ENCODE results near the gene MTOR. TPM values are rescaled to one million over a fixed set of nuclear protein-coding genes. Genes with fewer than 3 reads are reported as not detected.
"Not testable (repeated sequence)": the region's sequence is repeated elsewhere in the genome, so short reads cannot be mapped to it uniquely, and the experiment has no call there.

The MTOR gene
- 10 to 100 TPM; 37.8 to 46.4 (median 43.9) TPM for total RNA-seq

DNA sequence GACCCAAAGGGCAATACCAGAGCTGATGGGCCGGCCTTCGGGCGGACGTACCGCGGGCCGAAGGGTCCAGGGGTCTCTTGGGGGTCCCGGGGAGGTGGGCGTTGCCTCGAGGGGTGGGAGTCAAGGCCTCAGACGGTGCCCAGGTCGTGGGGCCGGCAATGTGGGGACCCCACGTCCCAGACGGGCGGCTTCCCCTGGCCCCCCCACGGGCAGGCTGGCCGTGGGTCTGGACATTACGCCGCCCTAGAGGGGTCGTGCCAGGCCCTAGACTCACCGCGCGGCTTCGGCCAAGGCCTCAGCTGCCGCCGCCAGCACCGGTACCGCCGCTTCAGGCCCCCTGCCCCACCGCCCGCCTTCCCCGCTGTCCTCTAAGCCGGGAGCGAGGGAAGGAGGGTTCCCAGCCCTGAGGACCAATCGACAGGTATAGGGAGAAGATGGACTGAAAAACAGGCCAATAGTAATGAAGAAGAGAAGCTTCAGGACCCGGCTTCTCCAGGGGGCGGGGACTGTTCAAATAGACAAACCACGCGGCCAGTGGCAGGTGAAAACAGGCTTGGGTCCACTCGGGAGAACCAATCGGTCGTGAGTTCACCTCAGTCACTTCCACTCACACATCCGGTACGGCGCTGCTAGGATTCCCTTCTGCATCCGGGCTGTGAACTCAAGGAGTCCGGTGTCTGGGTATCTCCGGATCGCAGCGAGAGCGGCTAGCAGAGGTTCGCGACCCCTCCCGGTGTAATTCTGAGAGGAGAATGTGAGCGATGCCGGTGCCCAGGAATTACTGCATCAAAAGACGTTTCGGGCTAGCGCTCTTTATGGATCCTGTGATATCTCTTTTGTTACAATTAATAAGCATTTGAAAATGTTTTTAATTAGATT lies at the start of gene MTOR:
MTOR (minus strand) TSS at position 381 of the 879 bp plus-strand sequence. CDS start 3,142 bp downstream, outside the sequence.
- peak within 1 kb of the TSS; percentile 54 to 99 (median 57) for H3K4me3 ChIP-seq (replicated peaks in 1 of 3)
- peaks cover 16 to 17% of the 10 kb centered on the region in 2 donors for H3K36me3 ChIP-seq
- 0 to 2% methylated on average over 33 to 46 of the region's 60 CpGs for whole genome bisulfite sequencing, 2 donors
- peak within 1 kb of the TSS in 2 of 3 donors; percentile 70 to 83 for H3K27ac ChIP-seq
- peak; percentile 99 to 100 for DNase-seq
- intact Hi-C loops (cut with DNase I), result no loop called here
- H3K27me3 ChIP-seq, result no peaks in the 10 kb centered on the region
- H3K4me1 ChIP-seq, result peaks cover 9 to 14% of the 10 kb centered on the region in 2 donors
- H3K9me3 ChIP-seq, result no peaks in the 10 kb centered on the region
- TF ChIP-seq POLR2A (IDR thresholded peaks at IDR 0.05), result peak; percentile 11 to 55
- TF ChIP-seq, protein P1, sequence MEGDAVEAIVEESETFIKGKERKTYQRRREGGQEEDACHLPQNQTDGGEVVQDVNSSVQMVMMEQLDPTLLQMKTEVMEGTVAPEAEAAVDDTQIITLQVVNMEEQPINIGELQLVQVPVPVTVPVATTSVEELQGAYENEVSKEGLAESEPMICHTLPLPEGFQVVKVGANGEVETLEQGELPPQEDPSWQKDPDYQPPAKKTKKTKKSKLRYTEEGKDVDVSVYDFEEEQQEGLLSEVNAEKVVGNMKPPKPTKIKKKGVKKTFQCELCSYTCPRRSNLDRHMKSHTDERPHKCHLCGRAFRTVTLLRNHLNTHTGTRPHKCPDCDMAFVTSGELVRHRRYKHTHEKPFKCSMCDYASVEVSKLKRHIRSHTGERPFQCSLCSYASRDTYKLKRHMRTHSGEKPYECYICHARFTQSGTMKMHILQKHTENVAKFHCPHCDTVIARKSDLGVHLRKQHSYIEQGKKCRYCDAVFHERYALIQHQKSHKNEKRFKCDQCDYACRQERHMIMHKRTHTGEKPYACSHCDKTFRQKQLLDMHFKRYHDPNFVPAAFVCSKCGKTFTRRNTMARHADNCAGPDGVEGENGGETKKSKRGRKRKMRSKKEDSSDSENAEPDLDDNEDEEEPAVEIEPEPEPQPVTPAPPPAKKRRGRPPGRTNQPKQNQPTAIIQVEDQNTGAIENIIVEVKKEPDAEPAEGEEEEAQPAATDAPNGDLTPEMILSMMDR (IDR thresholded peaks at IDR 0.05), result peak in 1 of 6 experiments; percentile 12

DNA sequence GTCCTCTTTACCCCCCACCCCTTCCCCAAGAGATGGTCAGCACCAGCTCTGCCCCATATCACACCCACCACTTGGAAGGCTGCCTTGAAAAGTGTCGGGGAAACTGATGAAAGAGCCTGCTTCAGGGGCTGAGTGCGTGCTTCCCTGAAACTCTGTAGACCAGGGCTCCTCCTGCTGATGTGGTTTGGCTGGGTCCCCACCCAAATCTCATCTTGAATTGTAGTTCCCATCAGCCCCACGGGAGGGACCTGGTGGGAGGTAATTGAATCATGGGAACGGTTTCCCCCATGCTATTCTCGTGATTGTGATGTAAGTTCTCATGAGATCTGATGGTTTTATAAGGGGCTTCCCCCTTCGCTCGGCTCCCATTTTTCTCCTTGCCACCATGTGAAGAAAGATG lies 47.0 kb upstream of the MTOR start:
- H3K9me3 ChIP-seq, result no peaks in the 10 kb centered on the region
- H3K4me1 ChIP-seq, result peaks cover 0 to 3% of the 10 kb centered on the region in 2 donors
- H3K36me3 ChIP-seq, result no peaks in the 10 kb centered on the region
- H3K4me3 ChIP-seq (replicated peaks in 1 of 3), result no peak overlapping the region
- no peaks in the 10 kb centered on the region for H3K27me3 ChIP-seq
- intact Hi-C loops (cut with DNase I), result no loop called here
- DNase-seq, result no peak
- WGBS, 2 donors, result 87 to 89% methylated on average over 6 to 7 of the region's 7 CpGs
- no peak overlapping the region for H3K27ac ChIP-seq
- no peak for TF ChIP-seq POLR2A (IDR thresholded peaks at IDR 0.05)
- TF ChIP-seq, protein P1 (IDR thresholded peaks at IDR 0.05), result no peak

DNA sequence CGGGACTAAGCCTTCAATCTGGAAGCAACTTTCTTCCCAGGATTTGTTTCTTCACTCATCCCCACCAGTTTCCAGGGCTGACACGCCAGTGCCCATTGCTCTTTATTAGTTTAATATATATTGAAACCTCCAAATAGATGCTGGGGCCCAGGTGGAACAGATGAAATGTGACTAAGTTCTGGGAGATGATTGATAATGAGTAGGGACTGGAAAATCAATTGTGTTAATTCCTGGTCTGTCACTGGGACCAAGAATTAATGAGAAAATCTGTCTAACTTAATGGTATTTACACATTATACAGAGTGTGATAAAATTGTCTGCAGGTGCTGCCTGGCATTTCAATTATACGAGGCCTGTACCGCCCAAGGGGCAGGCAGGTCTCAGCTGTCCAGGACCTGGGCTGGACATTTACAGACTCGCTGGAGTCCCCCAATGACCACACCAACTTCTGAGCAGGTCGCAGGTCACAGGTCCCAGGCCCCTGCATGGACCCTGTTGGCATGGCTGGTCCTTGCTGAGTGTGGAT lies 46.4 kb upstream of the MTOR start:
- no peaks in the 10 kb centered on the region for H3K9me3 ChIP-seq
- WGBS, 2 donors, result 90 to 93% methylated on average over 5 to 6 of the region's 6 CpGs
- intact Hi-C loops (cut with DNase I), result no loop called here
- H3K36me3 ChIP-seq, result no peaks in the 10 kb centered on the region
- no peak overlapping the region for H3K27ac ChIP-seq
- TF ChIP-seq, protein P1 (IDR thresholded peaks at IDR 0.05), result no peak
- no peak for TF ChIP-seq POLR2A (IDR thresholded peaks at IDR 0.05)
- H3K4me1 ChIP-seq, result peaks cover 0 to 3% of the 10 kb centered on the region in 2 donors
- H3K27me3 ChIP-seq, result no peaks in the 10 kb centered on the region
- DNase-seq, result no peak
- no peak overlapping the region for H3K4me3 ChIP-seq (replicated peaks in 1 of 3)

DNA sequence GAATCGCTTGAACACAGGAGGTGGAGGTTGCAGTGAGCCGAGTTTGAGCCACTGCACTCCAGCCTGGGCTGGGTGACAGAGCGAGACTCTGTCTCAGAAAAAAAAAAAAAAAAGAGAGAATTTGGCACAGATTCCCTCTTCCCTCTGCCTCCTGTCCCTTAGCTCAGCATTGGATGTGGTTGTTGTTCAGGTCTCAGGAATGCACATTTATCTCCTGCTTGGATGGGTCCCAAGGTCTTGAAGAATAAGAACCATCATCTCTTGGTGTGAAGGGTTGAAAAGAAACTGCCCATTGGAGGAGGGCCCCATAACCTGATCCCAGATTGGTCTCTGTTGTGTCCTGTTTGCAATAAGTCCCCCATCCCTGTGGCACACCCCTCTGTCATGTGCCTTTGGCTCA lies 45.5 kb upstream of the MTOR start:
- TF ChIP-seq, protein P1 (IDR thresholded peaks at IDR 0.05), result no peak
- Histone ChIP-seq H3K27me3 (no peaks in the 10 kb centered on the region), H3K36me3 (no peaks in the 10 kb centered on the region), H3K4me1 (peaks cover 0 to 3% of the 10 kb centered on the region in 2 donors), H3K4me3 (replicated peaks in 1 of 3) (no peak overlapping the region), H3K9me3 (no peaks in the 10 kb centered on the region), H3K27ac (no peak overlapping the region)
- 83 to 92% methylated on average over 3 of the region's 3 CpGs for WGBS, 2 donors
- intact Hi-C loops (cut with DNase I), result no loop called here
- no peak for DNase-seq

DNA sequence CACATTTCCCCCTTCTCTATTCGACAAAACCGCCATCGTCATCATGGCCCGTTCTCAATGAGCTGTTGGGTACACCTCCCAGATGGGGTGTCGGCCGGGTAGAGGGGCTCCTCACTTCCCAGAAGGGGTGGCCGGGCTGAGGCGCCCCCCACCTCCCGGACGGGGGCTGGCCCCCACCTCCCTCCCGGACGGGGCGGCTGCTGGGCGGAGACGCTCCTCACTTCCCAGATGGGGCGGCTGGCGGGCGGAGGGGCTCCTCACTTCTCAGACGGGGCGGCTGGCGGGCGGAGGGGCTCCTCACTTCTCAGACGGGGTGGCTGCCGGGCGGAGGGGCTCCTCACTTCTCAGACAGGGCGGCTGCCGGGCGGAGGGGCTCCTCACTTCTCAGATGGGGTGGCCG lies 43.2 kb upstream of the MTOR start:
- H3K27ac ChIP-seq; H3K36me3 ChIP-seq; DNase-seq; H3K9me3 ChIP-seq; H3K27me3 ChIP-seq; H3K4me1 ChIP-seq; intact Hi-C loops (cut with DNase I); H3K4me3 ChIP-seq (replicated peaks in 1 of 3): not testable (repeated sequence)
- WGBS, 2 donors, result 82 to 95% methylated on average over 9 to 10 of the region's 29 CpGs

All from thyroid gland (tissue), 4 donors.